Fibroblast of the conjunctiva (primary cell): Measurements from ENCODE around the gene CYBA.
"Not testable (repeated sequence)": the region's sequence is repeated elsewhere in the genome, so short reads cannot be mapped to it uniquely, and the experiment has no call there.

Experiments
- DNase-seq: peaks from one replicate; pipeline ENCODE4 v3.0.0-alpha.2; 2010; ENCODE audit warnings: low read depth

CYBA gene

GRCh38 chr16:88610909-88611812, 39.7 kb downstream of the CYBA start:
- DNase-seq: no peak

DNA sequence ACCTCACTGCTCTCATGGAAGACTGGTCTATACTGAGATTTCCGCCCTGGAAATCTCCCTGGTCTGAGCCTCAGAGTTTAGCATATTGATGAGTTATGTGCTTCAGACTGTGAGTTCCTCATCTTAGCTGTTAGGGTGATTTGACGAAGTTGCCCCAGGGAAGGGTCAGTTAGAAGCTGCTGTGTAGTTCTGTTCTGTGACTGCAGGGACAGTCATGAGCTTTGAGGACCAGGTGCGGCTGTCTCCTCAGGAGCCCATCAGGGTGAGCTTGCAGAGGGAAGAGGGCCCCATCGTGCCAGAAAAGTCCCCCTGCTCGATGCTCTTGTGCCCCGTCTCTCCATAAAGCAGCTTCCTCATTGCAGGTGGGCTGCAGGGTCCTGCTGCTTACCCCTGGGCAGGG, 40.8 kb downstream of the CYBA start:
- no peak for DNase-seq

- not testable (repeated sequence) for DNase-seq
Measured at GRCh38 chr16:88609426-88609825, 41.4 kb downstream of the CYBA start.

GRCh38 chr16:88608076-88608475, 42.8 kb downstream of the CYBA start:
- DNase-seq: no peak

DNA sequence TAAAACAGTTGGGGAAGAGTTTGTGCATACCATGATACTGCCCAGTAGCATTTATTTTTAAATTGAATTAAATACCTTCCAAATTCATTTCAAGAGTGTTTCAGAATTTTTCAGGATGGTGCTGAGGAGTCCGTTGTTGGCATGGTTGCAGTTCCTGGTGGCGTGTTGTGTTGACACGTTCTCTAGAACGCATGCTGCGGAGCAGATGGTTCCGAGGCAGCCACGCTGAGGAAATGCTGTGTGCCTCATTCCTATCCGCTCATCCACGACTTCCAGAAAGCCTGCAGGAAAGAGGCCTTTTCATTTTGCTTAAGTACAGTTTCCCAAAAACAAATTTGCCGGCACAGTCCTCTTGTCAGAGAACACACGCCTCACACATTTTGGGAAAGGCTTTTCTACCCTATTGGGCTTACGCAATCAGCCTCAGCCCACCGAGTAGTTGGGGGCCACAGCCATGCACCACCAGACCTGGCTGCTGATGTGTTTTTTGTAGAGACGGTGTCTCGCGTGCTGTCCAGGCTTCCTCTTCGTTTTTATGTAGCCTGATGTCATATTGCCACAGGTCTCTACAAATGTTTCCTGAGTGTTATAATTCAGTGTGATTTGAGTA, 44.6 kb downstream of the CYBA start:
- DNase-seq: no peak

- DNase-seq: no peak
Measured at GRCh38 chr16:88605186-88606147, 45.4 kb downstream of the CYBA start.

- no peak for DNase-seq
Measured at GRCh38 chr16:88602091-88602490, 48.8 kb downstream of the CYBA start.

GRCh38 chr16:88601313-88602036, 49.4 kb downstream of the CYBA start:
- no peak for DNase-seq

DNA sequence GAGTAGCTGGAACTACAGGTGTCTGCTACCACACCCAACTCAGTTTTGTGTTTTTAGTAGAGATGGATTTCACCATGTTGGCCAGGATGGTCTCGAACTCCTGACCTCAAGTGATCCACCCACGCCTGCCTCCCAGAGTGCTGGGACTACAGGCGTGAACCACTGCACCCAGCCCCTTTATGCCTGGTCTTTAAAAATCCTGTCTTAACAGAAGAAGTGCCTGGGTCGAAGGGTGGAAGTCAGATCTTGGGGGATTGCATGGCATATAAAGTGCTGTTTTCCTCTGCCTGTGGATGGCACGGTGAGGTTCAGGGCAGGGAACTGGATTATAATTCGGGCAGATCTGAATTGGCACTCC, 50.3 kb downstream of the CYBA start:
- DNase-seq: no peak

GRCh38 chr16:88599825-88600538, 50.9 kb downstream of the CYBA start:
- no peak for DNase-seq

DNA sequence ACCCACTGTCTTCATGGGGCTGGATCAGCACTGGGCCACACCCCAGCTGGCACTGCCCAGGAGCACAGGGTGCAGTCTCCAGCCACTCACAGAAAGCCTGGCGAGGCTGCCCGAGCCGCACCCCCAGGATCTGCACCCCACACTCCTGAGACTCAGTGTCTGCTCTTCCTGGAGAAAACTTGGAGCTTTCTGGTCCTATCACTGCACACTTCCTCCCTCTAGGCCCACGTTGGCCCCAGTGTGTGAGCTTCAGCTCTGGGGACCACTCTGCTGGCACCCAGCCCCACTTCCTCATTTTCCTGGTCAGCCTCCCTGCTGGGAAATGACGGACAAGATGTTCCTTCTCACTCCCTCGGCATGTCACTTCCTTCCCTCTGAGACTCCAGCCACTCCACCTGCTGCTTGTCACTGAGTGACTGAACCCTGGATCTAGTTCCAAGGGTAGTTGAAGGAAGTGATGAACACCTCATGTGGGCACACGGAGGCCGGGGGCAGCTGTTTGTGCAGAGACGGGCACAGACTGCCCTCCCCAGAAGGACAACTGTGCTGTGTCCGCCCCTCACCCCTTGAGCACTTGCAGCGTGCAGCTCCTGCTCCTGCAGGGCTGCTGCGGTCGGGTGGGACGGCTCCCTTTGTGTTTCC, 51.6 kb downstream of the CYBA start:
- no peak for DNase-seq

DNA sequence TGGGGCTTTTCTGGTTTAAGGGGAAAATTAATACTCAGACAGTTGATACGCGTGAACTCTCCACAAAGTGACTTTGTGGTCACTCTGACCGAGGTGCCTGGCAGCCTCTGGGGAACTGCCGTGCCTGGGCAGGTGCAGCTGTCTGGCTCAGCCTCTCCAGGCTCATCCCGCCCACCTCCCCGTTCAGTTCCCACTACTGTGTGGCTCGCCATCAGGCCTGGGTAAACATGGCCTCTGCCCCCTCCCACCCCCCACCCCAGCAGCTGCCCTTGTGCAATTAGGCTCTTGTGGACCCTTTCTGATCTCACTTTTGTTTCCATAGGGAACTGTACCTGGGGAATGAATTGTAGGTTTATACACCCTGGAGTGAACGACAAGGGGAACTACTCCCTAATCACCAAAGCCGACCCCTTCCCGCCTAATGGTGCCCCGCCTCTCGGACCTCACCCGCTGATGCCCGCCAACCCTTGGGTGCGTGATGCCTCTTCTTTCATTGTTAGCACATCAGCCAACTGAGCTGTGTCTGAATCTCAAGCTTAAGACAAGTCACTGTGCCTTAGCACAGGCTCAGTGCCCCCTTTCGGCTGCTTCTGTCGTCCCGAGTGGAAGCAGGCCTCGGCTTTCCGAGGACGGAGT, 52.9 kb downstream of the CYBA start:
- DNase-seq: no peak

GRCh38 chr16:88596483-88596882, 54.4 kb downstream of the CYBA start:
- no peak for DNase-seq

DNA sequence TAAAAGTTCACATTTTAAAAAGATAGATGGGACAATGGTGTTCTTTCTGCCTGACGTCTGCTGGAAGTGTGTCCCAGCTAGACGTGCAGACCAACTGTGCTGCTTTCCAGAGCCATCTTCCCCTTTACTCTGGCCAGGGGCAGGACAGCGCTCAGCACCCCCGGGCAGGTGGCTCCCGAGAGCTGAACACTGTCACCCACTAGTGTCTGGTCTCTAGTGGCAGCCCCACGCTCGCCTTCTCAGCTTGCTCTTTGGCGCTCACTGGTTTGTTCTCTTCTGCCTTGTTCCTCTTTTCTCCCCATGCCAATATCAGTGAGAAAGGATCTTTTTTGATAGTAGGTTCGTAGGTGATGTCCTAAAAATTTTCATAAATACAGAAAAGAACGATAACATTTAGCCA, 54.9 kb downstream of the CYBA start:
- DNase-seq: no peak

- DNase-seq: no peak
Measured at GRCh38 chr16:88595101-88595500, 55.8 kb downstream of the CYBA start.

- no peak for DNase-seq
Measured at GRCh38 chr16:88593910-88594309, 56.9 kb downstream of the CYBA start.

DNA sequence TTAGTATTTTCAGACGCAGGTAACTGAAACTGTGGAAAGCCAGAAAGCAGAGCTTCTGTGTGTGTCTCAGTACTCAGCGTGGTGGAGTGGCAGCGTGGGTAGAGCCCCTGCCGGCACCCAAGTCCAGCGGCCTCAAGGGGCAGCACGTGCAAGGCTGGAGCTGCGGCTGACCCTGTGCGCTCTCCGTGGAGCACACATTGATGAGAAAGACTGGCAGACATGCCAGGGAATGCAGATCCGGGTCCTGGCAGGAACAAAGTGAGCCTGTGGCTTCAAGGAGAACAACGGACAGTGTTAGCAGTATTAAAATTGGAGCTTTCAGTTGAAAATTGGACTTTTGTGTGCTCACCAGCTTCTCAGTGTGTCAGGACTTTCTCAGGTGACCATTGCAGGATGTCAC, 57.4 kb downstream of the CYBA start:
- no peak for DNase-seq
